ENCODE data around the gene JSRP1.
A peak's percentile ranks its signal among the peaks of the same experiment; 100 is the strongest.

DNA sequence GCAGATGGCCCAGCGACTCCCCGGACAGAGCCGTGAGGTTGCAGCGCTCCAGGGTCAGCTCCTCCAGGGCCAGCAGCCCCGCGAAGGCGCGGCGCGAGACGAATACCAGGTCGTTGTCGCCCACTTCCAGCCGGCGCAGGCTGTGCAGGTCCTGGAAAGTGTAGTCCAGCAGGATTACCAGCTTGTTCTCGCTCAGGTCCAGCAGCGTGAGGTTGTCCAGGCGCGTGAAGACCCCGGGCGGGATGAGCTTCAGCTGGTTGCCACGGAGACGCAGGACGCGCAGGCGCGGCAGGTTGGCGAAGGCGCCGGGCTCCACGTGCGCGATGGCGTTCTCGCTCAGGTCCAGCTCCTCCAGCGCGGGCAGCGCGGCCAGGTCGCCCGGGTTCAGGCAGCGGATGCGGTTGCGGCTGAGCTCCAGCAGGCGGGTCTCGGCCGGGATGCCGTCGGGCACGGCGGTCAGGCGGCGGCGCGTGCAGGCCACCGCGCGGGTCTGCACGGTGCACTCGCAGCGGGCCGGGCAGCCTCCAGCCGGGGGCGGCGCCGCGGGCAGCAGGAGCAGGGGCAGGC, 35.1 kb upstream of the JSRP1 start:
- TF ChIP-seq, protein P1, sequence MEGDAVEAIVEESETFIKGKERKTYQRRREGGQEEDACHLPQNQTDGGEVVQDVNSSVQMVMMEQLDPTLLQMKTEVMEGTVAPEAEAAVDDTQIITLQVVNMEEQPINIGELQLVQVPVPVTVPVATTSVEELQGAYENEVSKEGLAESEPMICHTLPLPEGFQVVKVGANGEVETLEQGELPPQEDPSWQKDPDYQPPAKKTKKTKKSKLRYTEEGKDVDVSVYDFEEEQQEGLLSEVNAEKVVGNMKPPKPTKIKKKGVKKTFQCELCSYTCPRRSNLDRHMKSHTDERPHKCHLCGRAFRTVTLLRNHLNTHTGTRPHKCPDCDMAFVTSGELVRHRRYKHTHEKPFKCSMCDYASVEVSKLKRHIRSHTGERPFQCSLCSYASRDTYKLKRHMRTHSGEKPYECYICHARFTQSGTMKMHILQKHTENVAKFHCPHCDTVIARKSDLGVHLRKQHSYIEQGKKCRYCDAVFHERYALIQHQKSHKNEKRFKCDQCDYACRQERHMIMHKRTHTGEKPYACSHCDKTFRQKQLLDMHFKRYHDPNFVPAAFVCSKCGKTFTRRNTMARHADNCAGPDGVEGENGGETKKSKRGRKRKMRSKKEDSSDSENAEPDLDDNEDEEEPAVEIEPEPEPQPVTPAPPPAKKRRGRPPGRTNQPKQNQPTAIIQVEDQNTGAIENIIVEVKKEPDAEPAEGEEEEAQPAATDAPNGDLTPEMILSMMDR (IDR thresholded peaks at IDR 0.05): peak in 1 of 6 experiments; percentile 13
- no peak for TF ChIP-seq POLR2A (IDR thresholded peaks at IDR 0.05)

Data from esophagus squamous epithelium (tissue), 4 donors.